Tibial artery (tissue), 4 donors: ENCODE results near the gene SYT8.
"Not testable (repeated sequence)": the region's sequence is repeated elsewhere in the genome, so short reads cannot be mapped to it uniquely, and the experiment has no call there.

Source experiments
- DNase-seq, 2 donors: peaks; one replicate each; pipeline ENCODE4 v3.0.0-alpha.2; 2019
- H3K27ac ChIP-seq, 2 donors: fragments of 200-600 bp; sonication (generic) in 1 of 2; 1 replicate in 1 of 2; 2 replicates in 1 of 2; pipeline ENCODE4 v1.5.1; 2018 to 2019; ENCODE audit warnings: mild to moderate bottlenecking in 1 of 2
- H3K27me3 ChIP-seq, 2 donors: fragments of 200-600 bp; sonication (generic) in 1 of 2; one replicate each; pipeline versions ENCODE4 v1.5.1 to v1.6.0; 2016 to 2019
- H3K36me3 ChIP-seq, 3 donors: fragments of 200-600 bp; sonication (generic) in 2 of 3; one replicate each; pipeline ENCODE4 v1.5.1; 2016 to 2019; ENCODE audit warnings: mild to moderate bottlenecking in 2 of 3
- H3K4me1 ChIP-seq, 4 donors: fragments of 200-600 bp; sonication (generic) in 2 of 4; 1 replicate in 3 of 4; 2 replicates in 1 of 4; pipeline ENCODE4 v1.5.1; 2016 to 2019
- H3K4me3 ChIP-seq, 2 donors: fragments of 200-600 bp; sonication (generic) in 1 of 2; 1 replicate in 1 of 2; 2 replicates in 1 of 2; pipeline ENCODE4 v1.5.1; 2018 to 2019; ENCODE audit warnings: mild to moderate bottlenecking in 2 of 2
- H3K9me3 ChIP-seq, 3 donors: fragments of 200-600 bp; sonication (generic) in 1 of 3; one replicate each; pipeline ENCODE4 v1.5.1; 2016 to 2019
- CTCF ChIP-seq, 2 experiments: fragments of 200-600 bp in 1 of 2; fragments of 450-650 bp in 1 of 2; IDR thresholded peaks; one replicate each; pipeline ENCODE4 v1.5.1; 2017 to 2019; ENCODE audit warnings: antibody characterized with exemption in 2 of 2, mild to moderate bottlenecking in 1 of 2, moderate library complexity in 1 of 2
- intact Hi-C: fragments of 100-400 bp; cut with DNase I; formaldehyde crosslinking; loops from one replicate; pipeline ENCODE4 v1.15.0; 2023; ENCODE audit warnings: low total_unique reads

The SYT8 gene

GRCh38 chr11:1807264-1807995 is 27.4 kb upstream of the SYT8 start:
- intact Hi-C loops, result no loop called here
- Histone ChIP-seq H3K4me3 (no peak overlapping the region), H3K27ac (no peak overlapping the region), H3K27me3 (peaks cover 0 to 8% of the 10 kb centered on the region in 2 donors), H3K36me3 (no peaks in the 10 kb centered on the region), H3K9me3 (no peaks in the 10 kb centered on the region), H3K4me1 (no peaks in the 10 kb centered on the region)
- DNase-seq, result no peak
- no peak for TF ChIP-seq CTCF (IDR thresholded peaks at IDR 0.05)

GRCh38 chr11:1810761-1811160 is 24.0 kb upstream of the SYT8 start:
- Histone ChIP-seq H3K4me1 (peaks cover 0 to 8% (median 4%) of the 10 kb centered on the region in 4 donors), H3K27me3 (no peaks in the 10 kb centered on the region), H3K27ac (no peak overlapping the region), H3K36me3 (no peaks in the 10 kb centered on the region), H3K9me3 (no peaks in the 10 kb centered on the region), H3K4me3 (no peak overlapping the region)
- intact Hi-C loops, result no loop called here
- TF ChIP-seq CTCF (IDR thresholded peaks at IDR 0.05), result no peak
- DNase-seq, result no peak

GRCh38 chr11:1812274-1812673 is 22.5 kb upstream of the SYT8 start:
- TF ChIP-seq CTCF (IDR thresholded peaks at IDR 0.05), result no peak
- Histone ChIP-seq H3K27me3 (no peaks in the 10 kb centered on the region), H3K27ac (no peak overlapping the region), H3K4me1 (peaks cover 0 to 22% (median 9%) of the 10 kb centered on the region in 4 donors), H3K36me3 (no peaks in the 10 kb centered on the region), H3K9me3 (no peaks in the 10 kb centered on the region), H3K4me3 (no peak overlapping the region)
- intact Hi-C loops, result no loop called here
- DNase-seq, result no peak

- H3K4me1 ChIP-seq, result peaks cover 0 to 22% (median 10%) of the 10 kb centered on the region in 4 donors
- no peak overlapping the region for H3K27ac ChIP-seq
- intact Hi-C loops, result no loop called here
- no peak for DNase-seq
- H3K27me3 ChIP-seq, result no peaks in the 10 kb centered on the region
- H3K9me3 ChIP-seq, result no peaks in the 10 kb centered on the region
- no peaks in the 10 kb centered on the region for H3K36me3 ChIP-seq
- no peak for TF ChIP-seq CTCF (IDR thresholded peaks at IDR 0.05)
- H3K4me3 ChIP-seq, result no peak overlapping the region
These were observed 22.0 kb upstream of the SYT8 start for GRCh38 chr11:1812801-1813200.

- DNase-seq, H3K36me3 ChIP-seq, H3K27ac ChIP-seq, H3K9me3 ChIP-seq, intact Hi-C loops, H3K4me3 ChIP-seq, H3K27me3 ChIP-seq: not testable (repeated sequence)
- peaks cover 0 to 22% (median 10%) of the 10 kb centered on the region in 4 donors for H3K4me1 ChIP-seq
These were observed 21.4 kb upstream of the SYT8 start for GRCh38 chr11:1813356-1813755.

- intact Hi-C loops, result no loop called here
- no peak overlapping the region for H3K27ac ChIP-seq
- DNase-seq, result no peak
These were observed 20.1 kb upstream of the SYT8 start for GRCh38 chr11:1814691-1815090.

More at GRCh38 chr11:1814691-1815090, 20.1 kb upstream of the SYT8 start:
- peaks cover 0 to 5% (median 0%) of the 10 kb centered on the region in 3 donors for H3K9me3 ChIP-seq
- no peaks in the 10 kb centered on the region for H3K27me3 ChIP-seq
- H3K4me3 ChIP-seq, result no peak overlapping the region
- TF ChIP-seq CTCF (IDR thresholded peaks at IDR 0.05), result no peak
- peaks cover 0 to 22% (median 10%) of the 10 kb centered on the region in 4 donors for H3K4me1 ChIP-seq
- no peaks in the 10 kb centered on the region for H3K36me3 ChIP-seq
